GM15510 (cell line): ENCODE data around the gene TMEM242.

Experiments used
- POLR2A ChIP-seq: IDR thresholded peaks from 3 replicates; pipeline ENCODE4 v1.6.1; 2011; ENCODE audit warnings: borderline replicate concordance; ENCODE audit not compliant: insufficient read length; ENCODE audit errors: extremely low read depth

Gene TMEM242

GRCh38 chr6:157260735-157261410, 62.4 kb downstream of the TMEM242 start:
- no peak for TF ChIP-seq POLR2A

- no peak for TF ChIP-seq POLR2A
These were observed 63.9 kb downstream of the TMEM242 start for GRCh38 chr6:157259443-157259842.

- no peak for TF ChIP-seq POLR2A
These were observed 64.4 kb downstream of the TMEM242 start for GRCh38 chr6:157258878-157259277.

GRCh38 chr6:157255079-157255478, 68.2 kb downstream of the TMEM242 start:
- no peak for TF ChIP-seq POLR2A

GRCh38 chr6:157254538-157254937, 68.8 kb downstream of the TMEM242 start:
- no peak for TF ChIP-seq POLR2A

- no peak for TF ChIP-seq POLR2A
These were observed 69.6 kb downstream of the TMEM242 start for GRCh38 chr6:157253699-157254098.

- TF ChIP-seq POLR2A: no peak
These were observed 70.3 kb downstream of the TMEM242 start for GRCh38 chr6:157253017-157253416.

- no peak for TF ChIP-seq POLR2A
These were observed 71.6 kb downstream of the TMEM242 start for GRCh38 chr6:157251586-157252247.

GRCh38 chr6:157249826-157250225, 73.5 kb downstream of the TMEM242 start:
- TF ChIP-seq POLR2A: no peak

- TF ChIP-seq POLR2A: no peak
These were observed 75.1 kb downstream of the TMEM242 start for GRCh38 chr6:157248264-157248663.

- no peak for TF ChIP-seq POLR2A
These were observed 76.4 kb downstream of the TMEM242 start for GRCh38 chr6:157246771-157247484.

- no peak for TF ChIP-seq POLR2A
These were observed 77.2 kb downstream of the TMEM242 start for GRCh38 chr6:157246048-157246630.

GRCh38 chr6:157245436-157245835, 77.9 kb downstream of the TMEM242 start:
- TF ChIP-seq POLR2A: no peak

- no peak for TF ChIP-seq POLR2A
These were observed 78.5 kb downstream of the TMEM242 start for GRCh38 chr6:157244780-157245179.

- no peak for TF ChIP-seq POLR2A
These were observed 79.1 kb downstream of the TMEM242 start for GRCh38 chr6:157244175-157244574.
